Measurements from ENCODE around the gene EFEMP1.

DNA sequence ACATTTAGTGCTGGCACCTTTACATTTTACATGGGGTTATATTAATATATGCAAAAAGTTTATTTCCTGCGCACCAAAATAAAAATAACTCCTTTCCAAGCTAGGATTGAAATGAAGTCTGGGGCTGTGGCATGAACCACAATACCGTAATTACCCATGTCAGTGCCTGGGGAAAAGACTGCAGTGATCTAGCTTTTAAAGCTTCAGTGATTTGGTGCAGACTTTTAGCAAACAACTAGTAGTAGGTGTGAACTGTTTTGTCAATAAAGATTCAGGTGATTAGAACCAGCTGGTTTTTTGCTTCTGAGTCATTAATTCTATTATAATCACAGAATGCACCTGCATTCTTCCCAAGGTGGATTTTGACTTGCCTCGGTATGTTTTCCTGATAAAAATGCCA, 21.2 kb downstream of the EFEMP1 start:
- TF ChIP-seq, protein P1, sequence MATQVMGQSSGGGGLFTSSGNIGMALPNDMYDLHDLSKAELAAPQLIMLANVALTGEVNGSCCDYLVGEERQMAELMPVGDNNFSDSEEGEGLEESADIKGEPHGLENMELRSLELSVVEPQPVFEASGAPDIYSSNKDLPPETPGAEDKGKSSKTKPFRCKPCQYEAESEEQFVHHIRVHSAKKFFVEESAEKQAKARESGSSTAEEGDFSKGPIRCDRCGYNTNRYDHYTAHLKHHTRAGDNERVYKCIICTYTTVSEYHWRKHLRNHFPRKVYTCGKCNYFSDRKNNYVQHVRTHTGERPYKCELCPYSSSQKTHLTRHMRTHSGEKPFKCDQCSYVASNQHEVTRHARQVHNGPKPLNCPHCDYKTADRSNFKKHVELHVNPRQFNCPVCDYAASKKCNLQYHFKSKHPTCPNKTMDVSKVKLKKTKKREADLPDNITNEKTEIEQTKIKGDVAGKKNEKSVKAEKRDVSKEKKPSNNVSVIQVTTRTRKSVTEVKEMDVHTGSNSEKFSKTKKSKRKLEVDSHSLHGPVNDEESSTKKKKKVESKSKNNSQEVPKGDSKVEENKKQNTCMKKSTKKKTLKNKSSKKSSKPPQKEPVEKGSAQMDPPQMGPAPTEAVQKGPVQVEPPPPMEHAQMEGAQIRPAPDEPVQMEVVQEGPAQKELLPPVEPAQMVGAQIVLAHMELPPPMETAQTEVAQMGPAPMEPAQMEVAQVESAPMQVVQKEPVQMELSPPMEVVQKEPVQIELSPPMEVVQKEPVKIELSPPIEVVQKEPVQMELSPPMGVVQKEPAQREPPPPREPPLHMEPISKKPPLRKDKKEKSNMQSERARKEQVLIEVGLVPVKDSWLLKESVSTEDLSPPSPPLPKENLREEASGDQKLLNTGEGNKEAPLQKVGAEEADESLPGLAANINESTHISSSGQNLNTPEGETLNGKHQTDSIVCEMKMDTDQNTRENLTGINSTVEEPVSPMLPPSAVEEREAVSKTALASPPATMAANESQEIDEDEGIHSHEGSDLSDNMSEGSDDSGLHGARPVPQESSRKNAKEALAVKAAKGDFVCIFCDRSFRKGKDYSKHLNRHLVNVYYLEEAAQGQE (IDR thresholded peaks at IDR 0.05), result no peak
- TF ChIP-seq, protein P2, sequence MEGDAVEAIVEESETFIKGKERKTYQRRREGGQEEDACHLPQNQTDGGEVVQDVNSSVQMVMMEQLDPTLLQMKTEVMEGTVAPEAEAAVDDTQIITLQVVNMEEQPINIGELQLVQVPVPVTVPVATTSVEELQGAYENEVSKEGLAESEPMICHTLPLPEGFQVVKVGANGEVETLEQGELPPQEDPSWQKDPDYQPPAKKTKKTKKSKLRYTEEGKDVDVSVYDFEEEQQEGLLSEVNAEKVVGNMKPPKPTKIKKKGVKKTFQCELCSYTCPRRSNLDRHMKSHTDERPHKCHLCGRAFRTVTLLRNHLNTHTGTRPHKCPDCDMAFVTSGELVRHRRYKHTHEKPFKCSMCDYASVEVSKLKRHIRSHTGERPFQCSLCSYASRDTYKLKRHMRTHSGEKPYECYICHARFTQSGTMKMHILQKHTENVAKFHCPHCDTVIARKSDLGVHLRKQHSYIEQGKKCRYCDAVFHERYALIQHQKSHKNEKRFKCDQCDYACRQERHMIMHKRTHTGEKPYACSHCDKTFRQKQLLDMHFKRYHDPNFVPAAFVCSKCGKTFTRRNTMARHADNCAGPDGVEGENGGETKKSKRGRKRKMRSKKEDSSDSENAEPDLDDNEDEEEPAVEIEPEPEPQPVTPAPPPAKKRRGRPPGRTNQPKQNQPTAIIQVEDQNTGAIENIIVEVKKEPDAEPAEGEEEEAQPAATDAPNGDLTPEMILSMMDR (IDR thresholded peaks at IDR 0.05; ENCODE audit: low read depth, low read length, missing input control), result no peak
- TF ChIP-seq, protein P3, sequence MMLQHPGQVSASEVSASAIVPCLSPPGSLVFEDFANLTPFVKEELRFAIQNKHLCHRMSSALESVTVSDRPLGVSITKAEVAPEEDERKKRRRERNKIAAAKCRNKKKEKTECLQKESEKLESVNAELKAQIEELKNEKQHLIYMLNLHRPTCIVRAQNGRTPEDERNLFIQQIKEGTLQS (IDR thresholded peaks at IDR 0.05), result no peak
- TF ChIP-seq, protein P4, sequence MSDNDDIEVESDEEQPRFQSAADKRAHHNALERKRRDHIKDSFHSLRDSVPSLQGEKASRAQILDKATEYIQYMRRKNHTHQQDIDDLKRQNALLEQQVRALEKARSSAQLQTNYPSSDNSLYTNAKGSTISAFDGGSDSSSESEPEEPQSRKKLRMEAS (IDR thresholded peaks at IDR 0.05), result no peak
- TF ChIP-seq SP1 (IDR thresholded peaks at IDR 0.05) (no peak), JUND (IDR thresholded peaks at IDR 0.05) (no peak), YY1 (IDR thresholded peaks at IDR 0.05) (no peak), GABPA (IDR thresholded peaks at IDR 0.05 in 1 of 2, conservative IDR thresholded peaks at IDR 0.05 in 1 of 2) (no peak), HNF4G (IDR thresholded peaks at IDR 0.05) (no peak), RXRA (IDR thresholded peaks at IDR 0.05) (no peak)
- TF ChIP-seq, protein P5, sequence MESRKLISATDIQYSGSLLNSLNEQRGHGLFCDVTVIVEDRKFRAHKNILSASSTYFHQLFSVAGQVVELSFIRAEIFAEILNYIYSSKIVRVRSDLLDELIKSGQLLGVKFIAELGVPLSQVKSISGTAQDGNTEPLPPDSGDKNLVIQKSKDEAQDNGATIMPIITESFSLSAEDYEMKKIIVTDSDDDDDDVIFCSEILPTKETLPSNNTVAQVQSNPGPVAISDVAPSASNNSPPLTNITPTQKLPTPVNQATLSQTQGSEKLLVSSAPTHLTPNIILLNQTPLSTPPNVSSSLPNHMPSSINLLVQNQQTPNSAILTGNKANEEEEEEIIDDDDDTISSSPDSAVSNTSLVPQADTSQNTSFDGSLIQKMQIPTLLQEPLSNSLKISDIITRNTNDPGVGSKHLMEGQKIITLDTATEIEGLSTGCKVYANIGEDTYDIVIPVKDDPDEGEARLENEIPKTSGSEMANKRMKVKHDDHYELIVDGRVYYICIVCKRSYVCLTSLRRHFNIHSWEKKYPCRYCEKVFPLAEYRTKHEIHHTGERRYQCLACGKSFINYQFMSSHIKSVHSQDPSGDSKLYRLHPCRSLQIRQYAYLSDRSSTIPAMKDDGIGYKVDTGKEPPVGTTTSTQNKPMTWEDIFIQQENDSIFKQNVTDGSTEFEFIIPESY (IDR thresholded peaks at IDR 0.05), result no peak
